ENCODE measurements around the gene DET1. TPM values are rescaled to one million over a fixed set of nuclear protein-coding genes. Genes with fewer than 3 reads are reported as not detected.

The DET1 gene
- total RNA-seq, result 5.9 and 6.0 TPM in 2 replicates

GRCh38 chr15:88546248-88547129 is at the start of gene DET1:
Gene DET1, minus strand, starts transcription at chr15:88546681. Its CDS starts 14,976 bp downstream, at chr15:88531705.

GRCh38 chr15:88467073-88467934 is 79.2 kb downstream of the DET1 start, which contains the start of the genes MRPL46 and MRPS11:
Gene MRPL46, minus strand, starts transcription at chr15:88467388. Its CDS starts 11 bp downstream, at chr15:88467377.
Gene MRPS11, plus strand, starts transcription at chr15:88467708. Its CDS starts 10 bp downstream, at chr15:88467718.

Other genes starting within 250 kb of the DET1 start
- gene MRPL46, start 79.3 kb downstream of the DET1 start, total RNA-seq, result 7.6 and 10.4 TPM in 2 replicates
- gene MRPS11, start 79.0 kb downstream of the DET1 start, total RNA-seq, result 18.1 and 22.1 TPM in 2 replicates
- gene AEN, start 74.7 kb upstream of the DET1 start, total RNA-seq, result 94.3 and 98.9 TPM in 2 replicates
- 0.59 and 1.2 TPM in 2 replicates for gene ISG20, start 92.3 kb upstream of the DET1 start, total RNA-seq